ENCODE measurements around the gene PARD3.

GRCh38 chr10:34191406-34191805 is 623.7 kb downstream of the PARD3 start:
- TF ChIP-seq SIN3A (IDR thresholded peaks at IDR 0.05; ENCODE audit: borderline replicate concordance, insufficient read depth, low read length) (no peak), POLR2AphosphoS5 (IDR thresholded peaks at IDR 0.05; ENCODE audit: low read depth, low read length) (no peak)
